Heart left ventricle (tissue), 16 donors: ENCODE results near the gene ELL. TPM values are rescaled to one million over a fixed set of nuclear protein-coding genes. Genes with fewer than 3 reads are reported as not detected.
A peak's percentile ranks its signal among the peaks of the same experiment; 100 is the strongest.

Experiments
- ATAC-seq, 4 donors: fragments of 200-7000 bp; cut with Tn5 transposase; one replicate each; pipeline ENCODE4 v1.9.1; 2020 to 2022; ENCODE audit warnings: moderate library complexity in 4 of 4, mild to moderate bottlenecking in 3 of 4, moderate number of reproducible peaks in 1 of 4
- DNase-seq, 5 donors: peaks; one replicate each; pipeline ENCODE4 v3.0.0-alpha.2; 2020
- H3K27ac ChIP-seq, 12 donors: fragments of 200-600 bp; sonication (generic) in 4 of 12; one replicate each; pipeline versions ENCODE4 v1.5.0 to v1.8.0; 2016 to 2022; ENCODE audit warnings: mild to moderate bottlenecking in 2 of 12
- H3K27me3 ChIP-seq, 9 donors: fragments of 200-600 bp; sonication (generic) in 2 of 9; one replicate each; pipeline versions ENCODE4 v1.5.1 to v1.8.0; 2016 to 2022; ENCODE audit warnings: mild to moderate bottlenecking in 3 of 9
- H3K36me3 ChIP-seq, 9 donors: fragments of 200-600 bp; sonication (generic) in 2 of 9; one replicate each; pipeline versions ENCODE4 v1.5.0 to v1.8.0; 2018 to 2022; ENCODE audit warnings: mild to moderate bottlenecking in 2 of 9
- H3K4me1 ChIP-seq, 12 donors: fragments of 200-600 bp; sonication (generic) in 4 of 12; one replicate each; pipeline versions ENCODE4 v1.5.0 to v1.8.0; 2016 to 2022; ENCODE audit warnings: mild to moderate bottlenecking in 3 of 12
- H3K4me3 ChIP-seq, 12 donors: fragments of 200-600 bp; sonication (generic) in 4 of 12; one replicate each; pipeline versions ENCODE4 v1.5.0 to v1.8.0; 2017 to 2022; ENCODE audit warnings: mild to moderate bottlenecking in 9 of 12, moderate library complexity in 4 of 12
- H3K9me3 ChIP-seq, 12 donors: fragments of 200-600 bp; sonication (generic) in 4 of 12; one replicate each; pipeline versions ENCODE4 v1.5.0 to v1.8.0; 2016 to 2022; ENCODE audit warnings: mild to moderate bottlenecking in 1 of 12
- CTCF ChIP-seq, 12 donors: fragments of 200-600 bp; sonication (generic) in 4 of 12; IDR thresholded peaks; one replicate each; pipeline versions ENCODE4 v1.5.0 to v1.8.0; 2018 to 2022; ENCODE audit warnings: antibody characterized with exemption in 12 of 12, mild to moderate bottlenecking in 5 of 12
- POLR2A ChIP-seq, 2 donors: fragments of 450-650 bp; IDR thresholded peaks; one replicate each; pipeline ENCODE4 v1.6.1; 2017; ENCODE audit warnings: antibody characterized with exemption in 2 of 2, mild to moderate bottlenecking in 2 of 2, moderate library complexity in 2 of 2
- WGBS, 4 donors: extraction: QIAGEN DNeasy Blood & Tissue Kit in 2 of 4; methylation state at CpG; one replicate each; pipeline versions ENCODE4 v1.1.5 to v1.1.7; 2013 to 2018; 5-methylcytosine and 5-hydroxymethylcytosine counted together
- intact Hi-C, 10 donors: fragments of 100-400 bp; cut with DNase I; formaldehyde crosslinking; loops; one replicate each; pipeline versions ENCODE4 v1.11.1 to v1.14.2; 2022
- polyA plus RNA-seq, 2 donors: library from polyadenylated mRNA; stranded (reverse); fragments of 200-250 nt; gene quantifications; one replicate each; pipeline ENCODE4 v1.2.3, GENCODE V29; 2013
- total RNA-seq, 9 donors: library from RNA; depleted of rRNA in 2 of 9; stranded (reverse); fragments of >200 nt in 2 of 9; fragmentation: NEBNext Ultra II Directional in 3 of 9; extraction: Animal tissue kit (Norgen Biotek cat#: 25700) in 3 of 9; gene quantifications; one replicate each; pipeline versions ENCODE4 v1.1.0 to v1.2.4, GENCODE V29; 2016 to 2023
- donor health status: ischemic (EF 13 %, LVEDD 7.1; RV severe dilation, severe dysfunction).
- donor health status: healthy with polysubstance abuse.
- donor health status: DM: no; HTN: yes; CAD: no.
- donor health status: DM: no; HTN: no; CAD: no.
- donor health status: ischemic (EF 25% LVEDD 6.9; RV normal size, moderate dysfunction).
- donor health status: ischemic (EF 25% LVEDD 5.7; RV mildly dilated, moderate dysfunction).
- donor health status: healthy.
- donor health status: DM: yes; HTN: yes; CAD: no.
- donor health status: ischemic (EF 35%, LVEDD 5.7; RV mildly dilated, moderate dysfunction).
- donor health status: nonischemic (EF 11% LVEDD 7.7; RV severe dilation, severe dysfunction).
- donor health status: DM: yes; HTN: yes; CAD: no.
- donor health status: PGD.
- donor health status: ischemic (EF 29% LVEDD 5.4; RV normal size, mild dysfunction).
- donor health status: nonischemic (EF 23%, LVEDD 6.1; RV moderate dilation, normal function).

Gene ELL
- total and polyA plus RNA-seq, 11 donors, result 5.9 to 17.8 (median 7.3) TPM

GRCh38 chr19:18439025-18439909, 82.6 kb downstream of the ELL start:
- intact Hi-C loops, result no loop called here
- Histone ChIP-seq H3K36me3 (peaks cover under 1 to 35% (median 18%) of the 10 kb centered on the region in 9 donors), H3K4me1 (peaks cover 0 to 37% (median 26%) of the 10 kb centered on the region in 12 donors), H3K9me3 (no peaks in the 10 kb centered on the region), H3K27me3 (no peaks in the 10 kb centered on the region), H3K4me3 (peak overlapping the region in 1 of 12 donors; percentile 63), H3K27ac (peak overlapping the region in 11 of 12 donors; percentile 48 to 88 (median 82))
- no peak for DNase-seq
- TF ChIP-seq CTCF (IDR thresholded peaks at IDR 0.05) (no peak), POLR2A (IDR thresholded peaks at IDR 0.05) (no peak)
- 68 to 84% (median 75%) methylated on average over 12 to 13 of the region's 13 CpGs for WGBS, 4 donors
- ATAC-seq, result no peak

- DNase-seq, result peak in 4 of 5 donors; percentile 72 to 76 (median 74)
- no peaks in the 10 kb centered on the region for H3K9me3 ChIP-seq
- 9 to 17% (median 13%) methylated on average over 10 to 24 of the region's 24 CpGs for WGBS, 4 donors
- intact Hi-C loops, result no loop called here
- no peaks in the 10 kb centered on the region for H3K27me3 ChIP-seq
- peaks cover 0 to 44% (median 29%) of the 10 kb centered on the region in 12 donors for H3K4me1 ChIP-seq
- peak overlapping the region in 11 of 12 donors; percentile 48 to 88 (median 82) for H3K27ac ChIP-seq
- peaks cover 0 to 27% (median 10%) of the 10 kb centered on the region in 9 donors for H3K36me3 ChIP-seq
- ATAC-seq, result peak; percentile 2 to 52 (median 26)
- TF ChIP-seq POLR2A (IDR thresholded peaks at IDR 0.05) (no peak), CTCF (IDR thresholded peaks at IDR 0.05) (no peak)
- peak overlapping the region in 10 of 12 donors; percentile 57 to 88 (median 68) for H3K4me3 ChIP-seq
Observed at GRCh38 chr19:18438331-18439024, 83.4 kb downstream of the ELL start.

- peak in 4 of 5 donors; percentile 59 to 77 (median 76) for DNase-seq
- peak within 1 kb of the TSS; percentile 5 to 88 (median 81) for H3K27ac ChIP-seq
- no peaks in the 10 kb centered on the region for H3K27me3 ChIP-seq
- no peak for TF ChIP-seq CTCF (IDR thresholded peaks at IDR 0.05)
- peak in 1 of 2 donors; percentile 27 for TF ChIP-seq POLR2A (IDR thresholded peaks at IDR 0.05)
- H3K4me3 ChIP-seq, result peak within 1 kb of the TSS; percentile 29 to 88 (median 64)
- intact Hi-C loops, result no loop called here
- H3K9me3 ChIP-seq, result no peaks in the 10 kb centered on the region
- peak in 3 of 4 donors; percentile 26 to 46 (median 32) for ATAC-seq
- 0 to 1% (median 1%) methylated on average over 35 to 99 of the region's 99 CpGs; no CpG with 5 or more reads in 1 of the 4 donors for WGBS, 4 donors
- H3K36me3 ChIP-seq, result peaks cover 0 to 19% (median 6%) of the 10 kb centered on the region in 9 donors
- peaks cover 0 to 52% (median 36%) of the 10 kb centered on the region in 12 donors for H3K4me1 ChIP-seq
Observed at GRCh38 chr19:18437491-18438330, 84.2 kb downstream of the ELL start, which contains the start of gene ISYNA1. Gene ISYNA1 (minus strand): TSS chr19:18438133. CDS start chr19:18437979, 154 bp downstream.
